ENCODE results near the gene ACYP2.

DNA sequence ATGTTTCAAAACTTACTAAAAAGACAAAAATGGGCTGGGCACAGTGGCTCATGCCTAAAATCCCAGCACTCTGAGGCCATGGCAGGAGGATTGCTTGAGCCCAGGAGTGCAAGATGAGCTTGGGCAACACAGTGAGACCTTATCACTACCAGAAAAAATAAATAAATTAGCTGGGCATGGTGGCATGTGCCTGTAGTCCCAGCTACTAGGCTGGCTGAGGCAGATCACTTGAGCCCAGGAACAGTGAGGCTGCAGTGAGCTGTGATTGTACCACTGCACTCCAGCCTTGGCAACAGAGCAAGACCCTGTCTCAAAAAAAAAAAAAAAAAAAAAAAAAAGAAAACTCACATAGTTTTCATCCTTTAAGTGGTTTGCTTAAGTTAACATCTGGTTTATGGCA lies 134.2 kb downstream of the ACYP2 start:
- TF ChIP-seq, protein P1, sequence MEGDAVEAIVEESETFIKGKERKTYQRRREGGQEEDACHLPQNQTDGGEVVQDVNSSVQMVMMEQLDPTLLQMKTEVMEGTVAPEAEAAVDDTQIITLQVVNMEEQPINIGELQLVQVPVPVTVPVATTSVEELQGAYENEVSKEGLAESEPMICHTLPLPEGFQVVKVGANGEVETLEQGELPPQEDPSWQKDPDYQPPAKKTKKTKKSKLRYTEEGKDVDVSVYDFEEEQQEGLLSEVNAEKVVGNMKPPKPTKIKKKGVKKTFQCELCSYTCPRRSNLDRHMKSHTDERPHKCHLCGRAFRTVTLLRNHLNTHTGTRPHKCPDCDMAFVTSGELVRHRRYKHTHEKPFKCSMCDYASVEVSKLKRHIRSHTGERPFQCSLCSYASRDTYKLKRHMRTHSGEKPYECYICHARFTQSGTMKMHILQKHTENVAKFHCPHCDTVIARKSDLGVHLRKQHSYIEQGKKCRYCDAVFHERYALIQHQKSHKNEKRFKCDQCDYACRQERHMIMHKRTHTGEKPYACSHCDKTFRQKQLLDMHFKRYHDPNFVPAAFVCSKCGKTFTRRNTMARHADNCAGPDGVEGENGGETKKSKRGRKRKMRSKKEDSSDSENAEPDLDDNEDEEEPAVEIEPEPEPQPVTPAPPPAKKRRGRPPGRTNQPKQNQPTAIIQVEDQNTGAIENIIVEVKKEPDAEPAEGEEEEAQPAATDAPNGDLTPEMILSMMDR (IDR thresholded peaks at IDR 0.05; ENCODE audit: insufficient read depth, low read length, poor library complexity, severe bottlenecking): no peak
- no peak for TF ChIP-seq EZH2phosphoT487 (conservative IDR thresholded peaks at IDR 0.05; ENCODE audit: low read length)
